ENCODE data around the gene DNAAF2. TPM values are rescaled to one million over a fixed set of nuclear protein-coding genes. Genes with fewer than 3 reads are reported as not detected.

The DNAAF2 gene
- total and polyA plus RNA-seq, 2 of the 13 experiments (the other 11 are each of a cell fraction or from before 2014, with no cell fraction given), result 6.1 to 13.6 TPM

- TF ChIP-seq ZSCAN5A (CRISPR knock-in tag; IDR thresholded peaks at IDR 0.05; ENCODE audit: borderline replicate concordance) (peak; percentile 69; the same call in 1 of the 2 replicates), CCAR2 (optimal IDR thresholded peaks at IDR 0.05; ENCODE audit: low read depth, low read length) (peak; percentile 73), ZNF737 (CRISPR knock-in tag; IDR thresholded peaks at IDR 0.05; ENCODE audit: borderline replicate concordance) (no peak), KAT2B (IDR thresholded peaks at IDR 0.05; ENCODE audit: borderline replicate concordance, low read depth, low read length) (no peak), REPIN1 (CRISPR knock-in tag; IDR thresholded peaks at IDR 0.05; ENCODE audit: borderline replicate concordance, low read depth) (peak; percentile 81; the same call in 1 of the 2 replicates), ELF1 (CRISPR knock-in tag; IDR thresholded peaks at IDR 0.05) (no peak), ZNF382 (CRISPR knock-in tag; IDR thresholded peaks at IDR 0.05; ENCODE audit: borderline replicate concordance) (no peak), ZFP90 (CRISPR knock-in tag; IDR thresholded peaks at IDR 0.05; ENCODE audit: borderline replicate concordance) (no peak), FIP1L1 (IDR thresholded peaks at IDR 0.05; ENCODE audit: borderline replicate concordance, insufficient read depth, low read depth, low read length) (no peak), ZNF530 (CRISPR knock-in tag; IDR thresholded peaks at IDR 0.05; ENCODE audit: low read depth) (no peak), ZNF83 (CRISPR knock-in tag; IDR thresholded peaks at IDR 0.05; ENCODE audit: borderline replicate concordance) (no peak), POLR2A (IDR thresholded peaks at IDR 0.05; ENCODE audit: insufficient read depth in 1 of 2, low read depth in 2 of 2, low read length in 2 of 2) (peak in 1 of 2 experiments; percentile 40; a peak in 1 of 4 replicates), ZNF263 (CRISPR knock-in tag; IDR thresholded peaks at IDR 0.05) (no peak), XRCC5 (optimal IDR thresholded peaks at IDR 0.05; ENCODE audit: low read length) (peak; percentile 30), TGIF2 (CRISPR knock-in tag; IDR thresholded peaks at IDR 0.05) (peak; percentile 95), ZFP36L2 (CRISPR knock-in tag; IDR thresholded peaks at IDR 0.05) (no peak), DNMT3B (CRISPR knock-in tag; conservative IDR thresholded peaks at IDR 0.05) (no peak), CEBPB (IDR thresholded peaks at IDR 0.05; ENCODE audit: borderline replicate concordance, low read depth, low read length) (peak; percentile 75)
- TF ChIP-seq, protein P1, sequence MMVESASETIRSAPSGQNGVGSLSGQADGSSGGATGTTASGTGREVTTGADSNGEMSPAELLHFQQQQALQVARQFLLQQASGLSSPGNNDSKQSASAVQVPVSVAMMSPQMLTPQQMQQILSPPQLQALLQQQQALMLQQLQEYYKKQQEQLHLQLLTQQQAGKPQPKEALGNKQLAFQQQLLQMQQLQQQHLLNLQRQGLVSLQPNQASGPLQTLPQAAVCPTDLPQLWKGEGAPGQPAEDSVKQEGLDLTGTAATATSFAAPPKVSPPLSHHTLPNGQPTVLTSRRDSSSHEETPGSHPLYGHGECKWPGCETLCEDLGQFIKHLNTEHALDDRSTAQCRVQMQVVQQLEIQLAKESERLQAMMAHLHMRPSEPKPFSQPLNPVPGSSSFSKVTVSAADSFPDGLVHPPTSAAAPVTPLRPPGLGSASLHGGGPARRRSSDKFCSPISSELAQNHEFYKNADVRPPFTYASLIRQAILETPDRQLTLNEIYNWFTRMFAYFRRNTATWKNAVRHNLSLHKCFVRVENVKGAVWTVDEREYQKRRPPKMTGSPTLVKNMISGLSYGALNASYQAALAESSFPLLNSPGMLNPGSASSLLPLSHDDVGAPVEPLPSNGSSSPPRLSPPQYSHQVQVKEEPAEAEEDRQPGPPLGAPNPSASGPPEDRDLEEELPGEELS (CRISPR knock-in tag; IDR thresholded peaks at IDR 0.05), result peak; percentile 96
- TF ChIP-seq, protein P2, sequence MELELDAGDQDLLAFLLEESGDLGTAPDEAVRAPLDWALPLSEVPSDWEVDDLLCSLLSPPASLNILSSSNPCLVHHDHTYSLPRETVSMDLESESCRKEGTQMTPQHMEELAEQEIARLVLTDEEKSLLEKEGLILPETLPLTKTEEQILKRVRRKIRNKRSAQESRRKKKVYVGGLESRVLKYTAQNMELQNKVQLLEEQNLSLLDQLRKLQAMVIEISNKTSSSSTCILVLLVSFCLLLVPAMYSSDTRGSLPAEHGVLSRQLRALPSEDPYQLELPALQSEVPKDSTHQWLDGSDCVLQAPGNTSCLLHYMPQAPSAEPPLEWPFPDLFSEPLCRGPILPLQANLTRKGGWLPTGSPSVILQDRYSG (CRISPR knock-in tag; IDR thresholded peaks at IDR 0.05), result no peak
- TF ChIP-seq, protein P3, sequence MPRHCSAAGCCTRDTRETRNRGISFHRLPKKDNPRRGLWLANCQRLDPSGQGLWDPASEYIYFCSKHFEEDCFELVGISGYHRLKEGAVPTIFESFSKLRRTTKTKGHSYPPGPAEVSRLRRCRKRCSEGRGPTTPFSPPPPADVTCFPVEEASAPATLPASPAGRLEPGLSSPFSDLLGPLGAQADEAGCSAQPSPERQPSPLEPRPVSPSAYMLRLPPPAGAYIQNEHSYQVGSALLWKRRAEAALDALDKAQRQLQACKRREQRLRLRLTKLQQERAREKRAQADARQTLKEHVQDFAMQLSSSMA (CRISPR knock-in tag; IDR thresholded peaks at IDR 0.05), result no peak
- TF ChIP-seq, protein P4, sequence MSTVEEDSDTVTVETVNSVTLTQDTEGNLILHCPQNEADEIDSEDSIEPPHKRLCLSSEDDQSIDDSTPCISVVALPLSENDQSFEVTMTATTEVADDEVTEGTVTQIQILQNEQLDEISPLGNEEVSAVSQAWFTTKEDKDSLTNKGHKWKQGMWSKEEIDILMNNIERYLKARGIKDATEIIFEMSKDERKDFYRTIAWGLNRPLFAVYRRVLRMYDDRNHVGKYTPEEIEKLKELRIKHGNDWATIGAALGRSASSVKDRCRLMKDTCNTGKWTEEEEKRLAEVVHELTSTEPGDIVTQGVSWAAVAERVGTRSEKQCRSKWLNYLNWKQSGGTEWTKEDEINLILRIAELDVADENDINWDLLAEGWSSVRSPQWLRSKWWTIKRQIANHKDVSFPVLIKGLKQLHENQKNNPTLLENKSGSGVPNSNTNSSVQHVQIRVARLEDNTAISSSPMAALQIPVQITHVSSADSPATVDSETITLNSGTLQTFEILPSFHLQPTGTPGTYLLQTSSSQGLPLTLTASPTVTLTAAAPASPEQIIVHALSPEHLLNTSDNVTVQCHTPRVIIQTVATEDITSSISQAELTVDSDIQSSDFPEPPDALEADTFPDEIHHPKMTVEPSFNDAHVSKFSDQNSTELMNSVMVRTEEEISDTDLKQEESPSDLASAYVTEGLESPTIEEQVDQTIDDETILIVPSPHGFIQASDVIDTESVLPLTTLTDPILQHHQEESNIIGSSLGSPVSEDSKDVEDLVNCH (CRISPR knock-in tag; IDR thresholded peaks at IDR 0.05), result no peak
Measured at GRCh38 chr14:49641697-49642129, 6.7 kb upstream of the DNAAF2 start (continued).
